WTC11 (cell line): Measurements from ENCODE around the gene COL6A3. TPM values are rescaled to one million over a fixed set of nuclear protein-coding genes. Genes with fewer than 3 reads are reported as not detected.

Experiments used
- ATAC-seq: fragments of 200-7000 bp; cut with Tn5 transposase; 2 replicates; pipeline ENCODE4 v1.10.0; 2021; ENCODE audit warnings: mild to moderate bottlenecking, moderate library complexity
- CTCF ChIA-PET: fragments of 300-600 bp; sonication (Branson Sonifier 250); formaldehyde crosslinking; loops from one replicate; lab custom pipeline; 2021; ENCODE audit warnings: antibody characterized with exemption; lab: Charles Lee
- POLR2A ChIA-PET: fragments of 350-600 bp; sonication (Branson Sonifier 250); formaldehyde crosslinking; loops from one replicate; lab custom pipeline; 2021; ENCODE audit warnings: antibody characterized with exemption; lab: Charles Lee
- DNase-seq: peaks from one replicate; pipeline ENCODE4 v3.0.0; 2021; ENCODE audit warnings: low spot score
- H3K27ac Mint-ChIP-seq: 2 replicates; pipeline ENCODE4 v1.8.0; 2021; ENCODE audit warnings: mixed read lengths
- H3K27me3 Mint-ChIP-seq: 2 replicates; pipeline ENCODE4 v1.8.0; 2021; ENCODE audit warnings: low read depth, mild to moderate bottlenecking, moderate library complexity, mixed read lengths
- H3K36me3 Mint-ChIP-seq: 2 replicates; pipeline ENCODE4 v1.8.0; 2021; ENCODE audit warnings: mixed read lengths
- H3K4me1 Mint-ChIP-seq: 2 replicates; pipeline ENCODE4 v1.8.0; 2022; ENCODE audit warnings: mixed read lengths
- H3K4me3 Mint-ChIP-seq: 2 replicates; pipeline ENCODE4 v1.8.0; 2021; ENCODE audit warnings: mild to moderate bottlenecking, moderate library complexity, mixed read lengths
- H3K9me3 Mint-ChIP-seq: 2 replicates; pipeline ENCODE4 v1.8.0; 2021; ENCODE audit warnings: mixed read lengths
- ATF6 ChIP-seq: sonication (generic); formaldehyde crosslinking; IDR thresholded peaks from 2 replicates; pipeline ENCODE4 v1.8.1; 2023; ENCODE audit warnings: mild to moderate bottlenecking, missing genetic modification reagents
- CDX4 ChIP-seq: fragments of 250-450 bp; sonication (Bioruptor Pico); IDR thresholded peaks from 2 replicates; pipeline ENCODE4 v1.9.0; 2021; ENCODE audit warnings: moderate library complexity, mild to moderate bottlenecking, inconsistent platforms, borderline replicate concordance
- EMX1 ChIP-seq: fragments of 250-450 bp; sonication (Bioruptor Pico); IDR thresholded peaks from 2 replicates; pipeline ENCODE4 v1.8.0; 2021; ENCODE audit warnings: mild to moderate bottlenecking
- FOXJ3 ChIP-seq: sonication (generic); formaldehyde crosslinking; IDR thresholded peaks from 2 replicates; pipeline ENCODE4 v1.9.0; 2021; ENCODE audit warnings: missing genetic modification reagents, mild to moderate bottlenecking, borderline replicate concordance
- FOXK1 ChIP-seq: sonication (generic); formaldehyde crosslinking; IDR thresholded peaks from 2 replicates; pipeline ENCODE4 v1.8.0; 2022; ENCODE audit warnings: mild to moderate bottlenecking, moderate library complexity, missing genetic modification reagents
- GABPB1 ChIP-seq: sonication (generic); formaldehyde crosslinking; IDR thresholded peaks from 2 replicates; pipeline ENCODE4 v1.8.1; 2023; ENCODE audit warnings: mild to moderate bottlenecking, missing genetic modification reagents
- GRHL2 ChIP-seq: fragments of 250-450 bp; sonication (Bioruptor Pico); IDR thresholded peaks from 2 replicates; pipeline ENCODE4 v1.8.0; 2022; ENCODE audit warnings: mild to moderate bottlenecking, moderate library complexity; ENCODE audit not compliant: insufficient replicate concordance, severe bottlenecking
- HMGXB4 ChIP-seq: sonication (generic); formaldehyde crosslinking; IDR thresholded peaks from 2 replicates; pipeline ENCODE4 v1.8.1; 2023; ENCODE audit warnings: mild to moderate bottlenecking, moderate library complexity, missing genetic modification reagents
- MXD4 ChIP-seq: fragments of 250-450 bp; sonication (Bioruptor Pico); IDR thresholded peaks from 2 replicates; pipeline ENCODE4 v1.8.0; 2021; ENCODE audit warnings: mild to moderate bottlenecking, moderate library complexity, borderline replicate concordance
- MYBL2 ChIP-seq: sonication (generic); formaldehyde crosslinking; IDR thresholded peaks from 2 replicates; pipeline ENCODE4 v1.8.1; 2023; ENCODE audit warnings: mild to moderate bottlenecking, moderate library complexity, missing genetic modification reagents
- NFYB ChIP-seq: sonication (generic); formaldehyde crosslinking; conservative IDR thresholded peaks from 2 replicates; pipeline ENCODE4 v1.8.0; 2022; ENCODE audit warnings: low read depth, missing genetic modification reagents
- NR1H2 ChIP-seq: sonication (generic); formaldehyde crosslinking; IDR thresholded peaks from 2 replicates; pipeline ENCODE4 v1.9.0; 2021; ENCODE audit warnings: mild to moderate bottlenecking, moderate library complexity, missing genetic modification reagents
- OVOL2 ChIP-seq: fragments of 250-450 bp; sonication (Bioruptor Pico); IDR thresholded peaks from 2 replicates; pipeline ENCODE4 v1.9.0; 2021; ENCODE audit warnings: mild to moderate bottlenecking, borderline replicate concordance
- SP1 ChIP-seq: sonication (generic); formaldehyde crosslinking; conservative IDR thresholded peaks from 2 replicates; pipeline ENCODE4 v1.8.1; 2022; ENCODE audit warnings: missing genetic modification reagents
- TP53 ChIP-seq: sonication (generic); formaldehyde crosslinking; IDR thresholded peaks from 2 replicates; pipeline ENCODE4 v1.8.1; 2023; ENCODE audit warnings: mild to moderate bottlenecking, missing genetic modification reagents
- ZBTB43 ChIP-seq: sonication (generic); formaldehyde crosslinking; IDR thresholded peaks from 2 replicates; pipeline ENCODE4 v1.8.1; 2023; ENCODE audit warnings: mild to moderate bottlenecking, missing genetic modification reagents
- ZNF232 ChIP-seq: sonication (generic); formaldehyde crosslinking; IDR thresholded peaks from 2 replicates; pipeline ENCODE4 v1.8.0; 2022; ENCODE audit warnings: mild to moderate bottlenecking, missing genetic modification reagents
- ZNF416 ChIP-seq: fragments of 250-450 bp; sonication (Bioruptor Pico); IDR thresholded peaks from 2 replicates; pipeline ENCODE4 v1.9.0; 2021; ENCODE audit warnings: mild to moderate bottlenecking, inconsistent platforms
- ZNF423 ChIP-seq: fragments of 250-450 bp; sonication (Bioruptor Pico); IDR thresholded peaks from 2 replicates; pipeline ENCODE4 v2.1.2; 2022; ENCODE audit warnings: mild to moderate bottlenecking, moderate library complexity
- total RNA-seq: library from RNA; stranded (reverse); gene quantifications from 3 replicates; pipeline ENCODE4 v1.2.3, GENCODE V29; 2021
- TF ChIP-seq, protein P1 (sequence below): sonication (generic); formaldehyde crosslinking; IDR thresholded peaks from 2 replicates; pipeline ENCODE4 v1.8.1; 2022; ENCODE audit warnings: missing genetic modification reagents, borderline replicate concordance
- TF ChIP-seq, protein P2 (sequence below): sonication (generic); formaldehyde crosslinking; IDR thresholded peaks from 2 replicates; pipeline ENCODE4 v1.8.0; 2022; ENCODE audit warnings: mild to moderate bottlenecking, missing genetic modification reagents
- TF ChIP-seq, protein P3 (sequence below): sonication (generic); formaldehyde crosslinking; IDR thresholded peaks from 2 replicates; pipeline ENCODE4 v1.8.0; 2022; ENCODE audit warnings: mild to moderate bottlenecking, missing genetic modification reagents
- TF ChIP-seq, protein P4 (sequence below): sonication (generic); formaldehyde crosslinking; IDR thresholded peaks from 2 replicates; pipeline ENCODE4 v1.8.1; 2022; ENCODE audit warnings: low read depth, mild to moderate bottlenecking, moderate library complexity, missing genetic modification reagents, borderline replicate concordance

Gene COL6A3
- total RNA-seq, 1 experiment from 2014 or later: 2.6 TPM

DNA sequence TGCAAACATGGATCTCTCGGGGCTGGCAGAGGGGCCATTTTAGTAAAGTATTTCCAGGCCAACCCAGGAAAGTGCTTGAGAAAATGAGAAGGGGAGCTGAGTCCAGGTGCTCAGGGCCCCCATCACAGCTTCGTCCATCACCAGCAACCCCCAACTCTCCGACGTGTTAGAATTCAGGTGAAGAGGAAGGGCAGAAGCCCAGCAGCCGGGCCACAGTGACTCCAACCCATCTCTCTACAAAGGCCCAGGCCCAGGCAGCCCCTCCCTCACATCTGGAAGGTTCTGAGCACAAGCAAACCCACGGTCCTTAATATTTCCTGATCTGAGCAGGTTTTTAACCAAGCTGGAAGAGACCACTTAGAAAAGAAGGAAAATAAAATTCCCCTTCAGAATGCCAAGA is 34.7 kb upstream of the COL6A3 start:
- TF ChIP-seq ATF6 (CRISPR knock-in tag) (no peak), NR1H2 (CRISPR knock-in tag) (no peak), HMGXB4 (CRISPR knock-in tag) (no peak), MXD4 (CRISPR knock-in tag) (no peak), SP1 (CRISPR knock-in tag) (no peak)
- TF ChIP-seq, protein P1, sequence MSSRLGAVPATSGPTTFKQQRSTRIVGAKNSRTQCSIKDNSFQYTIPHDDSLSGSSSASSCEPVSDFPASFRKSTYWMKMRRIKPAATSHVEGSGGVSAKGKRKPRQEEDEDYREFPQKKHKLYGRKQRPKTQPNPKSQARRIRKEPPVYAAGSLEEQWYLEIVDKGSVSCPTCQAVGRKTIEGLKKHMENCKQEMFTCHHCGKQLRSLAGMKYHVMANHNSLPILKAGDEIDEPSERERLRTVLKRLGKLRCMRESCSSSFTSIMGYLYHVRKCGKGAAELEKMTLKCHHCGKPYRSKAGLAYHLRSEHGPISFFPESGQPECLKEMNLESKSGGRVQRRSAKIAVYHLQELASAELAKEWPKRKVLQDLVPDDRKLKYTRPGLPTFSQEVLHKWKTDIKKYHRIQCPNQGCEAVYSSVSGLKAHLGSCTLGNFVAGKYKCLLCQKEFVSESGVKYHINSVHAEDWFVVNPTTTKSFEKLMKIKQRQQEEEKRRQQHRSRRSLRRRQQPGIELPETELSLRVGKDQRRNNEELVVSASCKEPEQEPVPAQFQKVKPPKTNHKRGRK: no peak
- TF ChIP-seq, protein P2, sequence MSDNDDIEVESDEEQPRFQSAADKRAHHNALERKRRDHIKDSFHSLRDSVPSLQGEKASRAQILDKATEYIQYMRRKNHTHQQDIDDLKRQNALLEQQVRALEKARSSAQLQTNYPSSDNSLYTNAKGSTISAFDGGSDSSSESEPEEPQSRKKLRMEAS: no peak
- TF ChIP-seq, all 79 proteins: peak for 0
- no peak overlapping the region for H3K4me3 Mint-ChIP-seq
- ChIA-PET POLR2A (no interaction called here), CTCF (interaction anchor here (5.0 kb wide), 1 partner anchor 28 kb away, joined by 92 read pairs; no protein-coding TSS in a partner anchor)
- no peak overlapping the region for H3K27ac Mint-ChIP-seq
- no peak for DNase-seq
- no peaks in the 10 kb centered on the region for H3K36me3 Mint-ChIP-seq
- ATAC-seq: no peak
- H3K4me1 Mint-ChIP-seq: peaks cover 21% of the 10 kb centered on the region
- H3K27me3 Mint-ChIP-seq: peaks cover 17% of the 10 kb centered on the region
- peaks cover 5% of the 10 kb centered on the region for H3K9me3 Mint-ChIP-seq

DNA sequence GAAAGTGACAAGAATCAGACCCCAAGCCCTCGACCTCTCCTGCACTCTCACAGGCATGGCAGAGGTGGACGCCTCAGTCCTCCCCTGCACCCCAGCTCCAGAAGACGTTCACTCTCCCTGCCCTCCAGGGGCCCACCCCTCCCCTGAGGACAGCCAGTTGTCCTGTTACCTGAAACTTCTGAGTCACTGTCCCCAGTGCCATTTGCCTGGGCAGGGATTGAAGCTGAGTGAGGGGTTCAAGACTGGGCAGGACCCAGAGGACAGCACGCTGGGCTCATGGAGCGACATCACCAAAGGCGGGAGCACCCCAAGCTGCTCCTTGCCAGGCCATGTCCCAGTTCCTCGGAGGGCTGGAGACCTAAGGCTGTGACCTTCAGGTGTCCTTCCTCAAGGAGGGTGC is 34.2 kb upstream of the COL6A3 start:
- ATAC-seq: no peak
- TF ChIP-seq, protein P3, sequence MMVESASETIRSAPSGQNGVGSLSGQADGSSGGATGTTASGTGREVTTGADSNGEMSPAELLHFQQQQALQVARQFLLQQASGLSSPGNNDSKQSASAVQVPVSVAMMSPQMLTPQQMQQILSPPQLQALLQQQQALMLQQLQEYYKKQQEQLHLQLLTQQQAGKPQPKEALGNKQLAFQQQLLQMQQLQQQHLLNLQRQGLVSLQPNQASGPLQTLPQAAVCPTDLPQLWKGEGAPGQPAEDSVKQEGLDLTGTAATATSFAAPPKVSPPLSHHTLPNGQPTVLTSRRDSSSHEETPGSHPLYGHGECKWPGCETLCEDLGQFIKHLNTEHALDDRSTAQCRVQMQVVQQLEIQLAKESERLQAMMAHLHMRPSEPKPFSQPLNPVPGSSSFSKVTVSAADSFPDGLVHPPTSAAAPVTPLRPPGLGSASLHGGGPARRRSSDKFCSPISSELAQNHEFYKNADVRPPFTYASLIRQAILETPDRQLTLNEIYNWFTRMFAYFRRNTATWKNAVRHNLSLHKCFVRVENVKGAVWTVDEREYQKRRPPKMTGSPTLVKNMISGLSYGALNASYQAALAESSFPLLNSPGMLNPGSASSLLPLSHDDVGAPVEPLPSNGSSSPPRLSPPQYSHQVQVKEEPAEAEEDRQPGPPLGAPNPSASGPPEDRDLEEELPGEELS (CRISPR knock-in tag): no peak
- no peak for TF ChIP-seq ZNF232
- TF ChIP-seq FOXK1: no peak
- TF ChIP-seq ZNF423 (CRISPR knock-in tag): no peak
- no peak for DNase-seq
- Mint-ChIP-seq H3K27ac (no peak overlapping the region), H3K27me3 (peaks cover 18% of the 10 kb centered on the region), H3K36me3 (no peaks in the 10 kb centered on the region), H3K9me3 (peaks cover 4% of the 10 kb centered on the region), H3K4me1 (peaks cover 21% of the 10 kb centered on the region), H3K4me3 (no peak overlapping the region)
- ChIA-PET CTCF (interaction anchor here (5.0 kb wide), 1 partner anchor 28 kb away, joined by 92 read pairs; no protein-coding TSS in a partner anchor), POLR2A (no interaction called here)

DNA sequence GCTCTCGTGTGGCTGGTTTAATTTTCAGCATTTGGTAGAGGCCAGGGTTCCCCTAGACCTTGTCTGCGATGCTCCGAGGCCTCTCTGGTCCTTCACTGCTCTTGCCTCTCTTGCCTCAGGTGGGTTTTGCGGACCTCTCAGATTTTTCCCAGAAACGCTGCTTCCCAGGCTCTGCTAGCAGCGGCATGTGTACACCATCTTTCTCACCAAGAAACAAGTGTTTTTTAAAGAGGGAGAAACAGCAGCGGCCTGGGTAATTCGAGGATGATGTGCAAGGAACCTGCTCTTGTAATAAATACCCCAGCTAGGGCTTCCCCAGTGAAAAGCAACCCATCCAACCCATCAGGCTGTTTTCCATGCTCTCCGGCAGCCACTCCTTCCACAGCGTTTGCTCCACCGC is 33.5 kb upstream of the COL6A3 start:
- CTCF ChIA-PET: interaction anchor here (5.0 kb wide), 1 partner anchor 27 kb away, joined by 92 read pairs; no protein-coding TSS in a partner anchor
- H3K27ac Mint-ChIP-seq: no peak overlapping the region
- H3K4me1 Mint-ChIP-seq: peaks cover 19% of the 10 kb centered on the region
- H3K4me3 Mint-ChIP-seq: no peak overlapping the region
- POLR2A ChIA-PET: no interaction called here
- DNase-seq: no peak
- peaks cover 4% of the 10 kb centered on the region for H3K9me3 Mint-ChIP-seq
- no peaks in the 10 kb centered on the region for H3K36me3 Mint-ChIP-seq
- H3K27me3 Mint-ChIP-seq: peaks cover 21% of the 10 kb centered on the region
- ATAC-seq: no peak
- TF ChIP-seq, protein P4, sequence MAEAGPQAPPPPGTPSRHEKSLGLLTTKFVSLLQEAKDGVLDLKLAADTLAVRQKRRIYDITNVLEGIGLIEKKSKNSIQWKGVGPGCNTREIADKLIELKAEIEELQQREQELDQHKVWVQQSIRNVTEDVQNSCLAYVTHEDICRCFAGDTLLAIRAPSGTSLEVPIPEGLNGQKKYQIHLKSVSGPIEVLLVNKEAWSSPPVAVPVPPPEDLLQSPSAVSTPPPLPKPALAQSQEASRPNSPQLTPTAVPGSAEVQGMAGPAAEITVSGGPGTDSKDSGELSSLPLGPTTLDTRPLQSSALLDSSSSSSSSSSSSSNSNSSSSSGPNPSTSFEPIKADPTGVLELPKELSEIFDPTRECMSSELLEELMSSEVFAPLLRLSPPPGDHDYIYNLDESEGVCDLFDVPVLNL: no peak
- no peak for TF ChIP-seq EMX1 (CRISPR knock-in tag)
- no peak for TF ChIP-seq GRHL2
- no peak for TF ChIP-seq ZNF416 (CRISPR knock-in tag)
- TF ChIP-seq MYBL2: no peak
- no peak for TF ChIP-seq NR1H2 (CRISPR knock-in tag)
- TF ChIP-seq FOXJ3 (CRISPR knock-in tag): no peak
- TF ChIP-seq GABPB1: no peak
- TF ChIP-seq ZBTB43 (CRISPR knock-in tag): no peak
- no peak for TF ChIP-seq NFYB
- no peak for TF ChIP-seq TP53
- no peak for TF ChIP-seq CDX4 (CRISPR knock-in tag)
- no peak for TF ChIP-seq OVOL2 (CRISPR knock-in tag)
